ENCODE results near the gene BCL2.

Gene BCL2

DNA sequence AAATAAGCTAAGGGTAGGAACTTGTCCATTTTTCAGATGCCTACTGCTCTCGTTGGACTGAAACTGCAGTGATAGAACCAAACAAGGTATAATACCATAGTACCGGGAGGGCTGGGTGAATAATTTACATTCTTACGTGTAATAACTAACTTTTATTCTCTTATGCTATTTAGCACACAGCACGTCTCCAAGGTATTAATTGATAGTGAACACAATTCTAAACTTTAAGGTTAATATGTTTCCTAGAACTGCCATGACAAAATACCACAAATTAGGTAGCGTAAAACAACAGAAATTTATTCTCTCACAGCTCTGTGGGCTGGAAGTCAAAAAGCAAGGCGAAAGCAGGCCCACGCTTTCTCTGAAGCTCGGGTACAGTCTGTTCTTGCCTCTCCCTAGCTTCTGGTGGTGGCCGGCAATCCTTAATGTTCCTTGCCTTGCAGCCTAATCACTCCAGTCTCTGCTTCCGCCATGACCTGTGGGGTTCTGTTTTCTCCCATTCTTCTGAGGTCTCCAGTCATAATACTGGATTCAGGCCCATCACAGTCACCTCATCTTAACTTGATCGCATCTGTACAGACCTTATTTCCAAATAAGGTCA, 5.6 kb upstream of the BCL2 start:
- no peak for DNase-seq

DNA sequence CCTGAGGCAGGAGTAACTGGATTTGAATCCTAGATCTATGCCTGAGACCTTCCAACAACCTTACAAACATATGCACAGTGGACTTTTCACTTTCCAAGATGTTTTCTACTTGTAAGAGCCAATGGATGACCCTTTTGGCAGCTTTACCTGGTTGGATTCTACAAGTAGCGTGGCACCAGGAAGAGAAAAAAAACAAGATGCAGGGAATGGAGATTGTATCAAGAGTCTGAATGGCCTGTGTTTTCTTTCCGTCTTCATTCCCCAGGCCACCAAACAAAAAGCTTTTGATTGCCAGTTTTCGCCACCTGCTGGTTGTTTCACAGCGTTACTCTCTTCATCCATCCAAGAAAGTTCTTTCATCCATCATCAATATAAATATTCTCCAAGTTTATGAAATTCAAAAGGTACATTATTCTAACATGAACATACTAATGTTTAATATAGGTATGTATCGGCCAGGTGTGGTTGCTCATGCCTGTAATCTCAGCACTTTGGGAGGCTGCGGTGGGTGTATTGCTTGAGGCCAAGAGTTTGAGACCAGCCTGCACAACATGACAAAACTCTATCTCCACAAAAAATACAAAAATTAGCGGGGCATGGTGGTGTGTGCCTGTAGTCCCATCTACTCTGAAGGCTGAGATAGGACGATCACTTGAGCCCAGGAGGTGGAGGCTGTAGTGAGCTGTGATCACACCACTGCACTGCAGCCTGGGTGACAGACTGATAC, 3.5 kb upstream of the BCL2 start:
- peak; percentile 71 for DNase-seq

DNA sequence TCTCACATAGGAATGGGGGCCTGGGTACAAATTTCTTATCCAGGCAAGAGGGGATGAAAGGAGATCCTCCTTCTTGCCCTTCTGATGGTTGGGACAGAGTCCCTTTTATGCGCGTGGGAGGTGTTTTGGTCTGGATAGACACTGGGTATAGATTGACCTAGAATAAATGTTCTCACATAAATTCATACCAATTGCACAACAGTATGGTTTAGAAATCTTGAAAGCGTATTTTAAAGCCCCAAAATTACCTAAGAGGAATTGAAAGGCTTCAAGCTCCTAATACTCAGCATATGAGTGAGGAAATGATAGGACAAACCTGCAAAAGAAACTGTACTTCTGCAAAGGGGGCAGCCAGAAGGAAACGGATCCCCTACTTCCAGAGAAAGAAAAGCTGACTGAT, 2.6 kb upstream of the BCL2 start:
- no peak for DNase-seq

DNA sequence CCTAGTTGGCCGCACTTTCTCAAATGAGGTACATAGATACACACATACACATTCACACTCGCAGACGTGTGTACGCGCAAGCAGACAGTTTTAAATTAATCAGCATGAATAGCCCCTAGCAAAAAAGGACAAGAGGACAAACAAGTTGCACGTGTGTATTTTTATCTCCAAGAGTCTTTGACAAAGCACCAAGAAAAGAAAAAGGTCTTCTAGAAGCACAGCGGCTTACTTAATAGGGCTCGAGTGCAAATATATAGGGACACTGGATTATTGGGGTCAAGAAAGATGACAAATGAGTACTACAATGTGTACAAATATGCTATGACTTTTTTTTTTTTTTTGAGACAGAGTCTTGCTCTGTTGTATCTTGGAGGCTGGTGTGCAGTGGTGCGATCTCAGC, 1.7 kb upstream of the BCL2 start:
- DNase-seq: no peak

DNA sequence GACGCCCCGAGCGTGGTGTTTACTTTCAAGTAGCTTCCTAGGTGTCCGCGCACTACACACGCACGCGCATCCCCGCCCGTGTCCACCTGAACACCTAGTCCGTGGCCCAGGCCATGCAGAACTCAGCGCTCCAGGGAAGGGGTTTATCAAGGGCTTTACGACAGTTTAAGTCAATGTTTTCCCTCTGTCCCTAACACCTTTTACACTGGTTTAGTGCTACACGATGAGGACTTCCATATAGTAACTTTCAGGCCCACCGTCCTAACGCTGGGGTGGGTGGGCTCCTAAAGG, 1.4 kb upstream of the BCL2 start:
- DNase-seq: no peak

DNA sequence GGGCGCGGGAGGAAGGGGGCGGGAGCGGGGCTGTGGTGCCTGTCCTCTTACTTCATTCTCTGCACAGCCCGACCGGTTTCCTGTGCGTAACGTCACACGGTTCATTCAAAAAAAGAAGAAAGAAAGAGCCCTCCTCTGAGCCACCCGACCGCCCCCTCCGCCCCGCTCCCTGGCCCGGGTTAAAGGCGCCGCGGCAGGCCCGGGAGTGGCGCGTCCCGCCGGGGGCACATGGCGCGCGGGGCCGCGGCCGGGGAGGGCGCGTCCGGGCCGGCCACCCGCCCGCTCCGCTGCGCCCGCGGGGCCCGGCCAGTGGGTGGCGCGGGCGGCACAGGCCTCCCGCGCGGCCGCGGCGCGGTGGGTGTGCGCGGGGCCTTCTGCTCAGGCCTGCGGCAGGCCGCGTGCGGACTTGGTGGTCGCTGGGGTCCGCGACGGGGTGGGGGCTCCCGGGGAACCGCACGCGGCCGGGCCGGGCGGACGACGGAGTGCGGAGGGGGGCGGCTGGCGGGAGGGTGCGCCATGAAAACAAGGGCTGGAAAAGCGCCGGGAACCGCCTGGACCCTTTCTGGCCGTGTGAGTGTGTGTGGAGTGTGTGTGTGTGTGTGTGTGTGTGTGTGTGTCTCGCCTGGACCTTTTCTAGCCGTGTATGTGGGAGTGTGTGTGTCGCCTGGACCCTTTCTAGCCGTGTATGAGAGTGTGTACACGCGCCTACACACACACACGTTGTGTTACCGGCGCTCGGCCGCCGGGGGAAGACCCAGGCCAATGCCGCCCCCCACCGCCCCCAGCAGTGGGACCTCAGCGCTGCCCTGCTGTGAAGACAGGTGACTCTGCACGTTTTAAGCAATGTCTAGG, 780 bp upstream of the BCL2 start:
- DNase-seq: peak; percentile 90

DNA sequence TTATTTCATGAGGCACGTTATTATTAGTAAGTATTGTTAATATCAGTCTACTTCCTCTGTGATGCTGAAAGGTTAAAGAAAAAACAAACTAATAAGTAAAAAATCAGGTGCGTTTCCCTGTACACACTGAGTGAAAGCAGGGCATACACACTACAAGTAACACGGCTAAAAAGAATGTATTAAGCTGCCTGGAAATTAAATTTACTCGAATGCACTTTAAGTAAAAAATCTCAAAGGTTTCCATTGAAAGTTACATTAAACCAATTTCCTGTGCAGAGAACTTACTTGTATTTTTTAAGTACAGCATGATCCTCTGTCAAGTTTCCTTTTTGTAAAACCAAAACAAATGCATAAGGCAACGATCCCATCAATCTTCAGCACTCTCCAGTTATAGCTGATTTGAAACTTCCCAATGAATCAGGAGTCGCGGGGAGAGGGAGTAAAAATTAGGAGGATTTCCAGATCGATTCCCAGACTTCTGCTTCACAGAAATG, 633 bp downstream of the BCL2 start:
- no peak for DNase-seq

DNA sequence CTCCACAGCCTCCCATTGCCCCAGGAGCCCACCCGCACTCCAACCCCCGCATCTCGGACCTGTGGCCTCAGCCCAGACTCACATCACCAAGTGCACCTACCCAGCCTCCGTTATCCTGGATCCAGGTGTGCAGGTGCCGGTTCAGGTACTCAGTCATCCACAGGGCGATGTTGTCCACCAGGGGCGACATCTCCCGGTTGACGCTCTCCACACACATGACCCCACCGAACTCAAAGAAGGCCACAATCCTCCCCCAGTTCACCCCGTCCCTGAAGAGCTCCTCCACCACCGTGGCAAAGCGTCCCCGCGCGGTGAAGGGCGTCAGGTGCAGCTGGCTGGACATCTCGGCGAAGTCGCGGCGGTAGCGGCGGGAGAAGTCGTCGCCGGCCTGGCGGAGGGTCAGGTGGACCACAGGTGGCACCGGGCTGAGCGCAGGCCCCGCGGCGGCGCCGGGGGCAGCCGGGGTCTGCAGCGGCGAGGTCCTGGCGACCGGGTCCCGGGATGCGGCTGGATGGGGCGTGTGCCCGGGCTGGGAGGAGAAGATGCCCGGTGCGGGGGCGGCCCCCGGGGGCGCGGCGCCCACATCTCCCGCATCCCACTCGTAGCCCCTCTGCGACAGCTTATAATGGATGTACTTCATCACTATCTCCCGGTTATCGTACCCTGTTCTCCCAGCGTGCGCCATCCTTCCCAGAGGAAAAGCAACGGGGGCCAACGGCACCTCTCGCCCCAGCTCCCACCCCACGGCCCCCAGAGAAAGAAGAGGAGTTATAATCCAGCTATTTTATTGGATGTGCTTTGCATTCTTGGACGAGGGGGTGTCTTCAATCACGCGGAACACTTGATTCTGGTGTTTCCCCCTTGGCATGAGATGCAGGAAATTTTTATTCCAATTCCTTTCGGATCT, 1.3 kb downstream of the BCL2 start:
- peak; percentile 79 for DNase-seq

DNA sequence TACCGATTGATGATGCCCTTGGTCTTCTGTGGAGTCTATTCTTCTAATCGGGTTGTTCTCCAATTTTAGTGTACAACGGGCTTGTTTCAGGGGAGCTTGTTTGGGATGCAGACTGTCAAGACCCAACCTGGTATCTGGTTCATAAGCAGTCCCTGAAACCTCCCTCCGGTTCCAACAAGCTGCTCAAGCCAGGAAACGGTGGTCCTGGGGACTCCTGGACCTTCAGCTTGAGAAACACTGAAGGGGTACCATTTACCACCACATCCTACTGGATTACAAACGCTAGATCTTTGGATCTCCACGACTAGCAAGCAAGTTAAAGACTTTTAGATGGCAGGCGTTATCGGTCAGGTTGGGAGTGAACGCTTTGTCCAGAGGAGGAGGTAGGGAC, 2.0 kb downstream of the BCL2 start:
- no peak for DNase-seq

DNA sequence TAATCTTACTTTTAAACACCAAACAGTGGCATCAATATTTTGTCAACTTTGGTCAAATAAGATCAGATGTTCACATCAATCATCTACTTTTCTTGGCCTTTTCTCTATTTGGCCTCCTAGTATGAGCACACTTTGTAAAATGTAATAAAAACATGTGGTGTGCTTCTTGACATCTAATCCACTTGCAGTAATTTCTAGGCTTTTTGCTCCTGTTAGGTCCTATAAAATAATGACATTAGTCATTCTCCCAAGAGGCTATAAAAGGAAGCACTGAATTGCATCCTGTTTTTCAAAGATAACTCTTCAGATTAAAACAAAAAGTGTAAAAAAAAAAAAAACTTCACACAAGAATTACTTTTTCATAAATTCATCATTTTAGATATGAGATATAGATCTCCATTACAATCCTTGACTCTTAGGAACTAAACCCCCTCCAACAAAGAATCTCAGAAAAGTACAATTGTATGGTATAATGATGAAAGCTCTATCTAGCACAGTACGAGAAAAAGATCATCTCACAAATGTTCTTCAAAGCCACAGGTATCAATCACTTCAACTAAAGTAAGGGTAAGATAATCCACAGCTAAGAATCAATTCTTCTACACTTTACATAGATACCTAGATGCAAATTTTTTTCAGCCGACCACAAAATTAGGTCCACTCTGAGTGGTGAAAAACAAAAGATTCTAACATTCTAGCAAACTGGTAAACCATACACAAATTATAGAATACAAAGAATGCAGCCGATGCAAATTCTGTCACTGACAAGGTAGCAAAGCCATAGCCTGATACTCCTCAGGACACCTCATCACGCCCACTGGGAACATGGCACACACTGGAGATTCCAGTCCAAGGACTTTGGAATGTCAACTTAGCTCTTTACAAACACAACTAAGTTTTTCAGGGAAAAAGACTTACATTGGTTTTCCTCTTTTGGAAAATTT, 2.7 kb downstream of the BCL2 start:
- DNase-seq: no peak

DNA sequence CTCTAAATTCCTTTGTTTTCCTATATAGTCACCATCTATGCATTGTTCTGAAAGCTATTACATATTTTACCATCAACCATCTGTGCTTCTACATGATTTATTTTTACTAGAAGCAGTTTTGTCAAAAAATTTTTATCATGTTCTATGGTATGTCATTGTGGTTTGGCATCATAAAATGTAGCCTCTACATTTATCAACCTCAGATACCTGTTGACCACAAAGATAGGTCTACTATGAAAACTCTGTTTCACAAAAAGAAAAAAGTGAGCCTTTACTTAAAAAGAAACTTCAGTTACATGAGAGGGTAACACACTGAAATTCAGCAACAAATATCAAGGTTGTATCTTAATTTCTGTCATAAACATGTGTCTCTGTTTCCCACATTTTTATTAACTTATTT, 3.7 kb downstream of the BCL2 start:
- DNase-seq: no peak

DNA sequence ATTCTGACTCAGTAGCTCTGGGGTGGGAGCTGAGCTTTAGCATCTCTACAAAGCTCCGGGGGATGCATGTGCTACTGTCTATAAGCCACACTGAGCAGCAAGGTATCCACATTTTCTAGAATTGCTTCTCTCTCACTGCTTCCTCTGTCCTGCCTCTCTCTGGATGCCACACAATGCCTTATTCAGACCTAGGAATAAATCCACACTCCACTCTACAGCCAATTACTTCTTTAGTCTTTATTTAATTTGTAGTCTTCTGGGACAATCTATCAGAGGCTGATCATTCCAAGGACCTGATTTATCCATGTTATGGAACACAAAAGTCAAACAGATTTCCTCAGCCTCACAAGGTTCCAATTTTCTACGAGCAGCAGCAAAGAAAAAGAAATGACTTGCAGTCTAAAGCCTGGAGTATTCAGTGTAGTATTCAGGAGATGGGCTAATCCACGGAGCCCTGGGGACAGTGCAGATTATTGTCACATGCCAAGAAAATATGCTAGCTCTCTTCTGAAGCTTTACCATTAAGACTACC, 4.4 kb downstream of the BCL2 start:
- no peak for DNase-seq

DNA sequence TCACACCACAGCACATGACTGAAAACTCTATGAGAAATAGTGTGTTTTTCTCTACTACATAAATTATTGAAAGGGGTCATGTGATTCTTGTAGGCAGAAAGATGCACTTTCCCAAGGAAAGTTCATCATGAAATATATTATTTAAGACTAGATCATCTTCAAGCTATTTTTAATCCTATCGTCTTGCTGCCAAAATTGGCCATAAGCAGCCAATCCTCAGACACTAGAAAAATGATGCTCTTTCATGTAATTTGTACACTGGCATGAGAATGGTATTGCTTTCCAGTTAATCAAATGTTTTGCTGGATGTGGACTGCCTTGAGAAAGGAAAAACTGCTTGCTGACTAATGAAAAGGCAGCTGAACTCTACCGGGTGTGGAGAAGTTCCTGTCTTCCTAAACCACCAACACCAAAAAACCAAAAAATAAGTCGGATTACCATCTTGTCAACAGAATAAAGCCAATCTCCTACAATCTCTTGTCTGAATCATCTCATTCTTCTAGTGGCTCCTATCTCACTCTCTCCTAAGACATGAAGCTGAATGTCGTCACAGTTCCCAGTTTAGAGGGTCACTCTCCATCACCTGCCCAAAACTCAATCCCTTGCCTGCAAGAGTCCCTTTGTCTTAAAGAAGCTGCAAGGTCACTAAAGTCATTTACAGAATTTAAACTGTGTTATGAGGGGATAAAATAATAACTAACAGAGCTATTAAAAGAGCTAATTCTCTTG, 5.3 kb downstream of the BCL2 start:
- DNase-seq: no peak

DNA sequence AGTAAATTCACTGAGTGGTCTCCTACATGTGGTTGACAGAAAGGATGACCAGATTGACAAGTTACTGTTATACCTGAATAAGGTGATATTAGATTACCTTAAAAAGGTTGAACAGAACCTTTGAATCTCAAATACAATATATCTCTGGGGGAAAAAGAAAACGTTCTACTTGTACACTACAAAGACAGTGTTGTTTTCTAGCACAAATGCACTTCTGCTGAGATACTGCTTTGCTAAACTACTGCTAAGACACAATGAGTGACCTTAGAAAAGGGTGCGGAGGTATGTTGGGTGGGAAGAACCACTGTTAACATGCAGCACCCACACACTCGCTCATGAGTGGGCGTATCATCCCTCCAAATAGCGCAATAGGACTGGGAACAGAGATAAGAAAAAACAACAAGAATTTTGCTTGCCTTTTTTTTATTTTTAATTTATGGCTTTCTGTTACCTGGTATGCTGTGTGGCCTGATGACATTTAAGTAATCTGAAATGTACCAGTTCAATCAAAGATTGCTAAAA, 6.1 kb downstream of the BCL2 start:
- no peak for DNase-seq

DNA sequence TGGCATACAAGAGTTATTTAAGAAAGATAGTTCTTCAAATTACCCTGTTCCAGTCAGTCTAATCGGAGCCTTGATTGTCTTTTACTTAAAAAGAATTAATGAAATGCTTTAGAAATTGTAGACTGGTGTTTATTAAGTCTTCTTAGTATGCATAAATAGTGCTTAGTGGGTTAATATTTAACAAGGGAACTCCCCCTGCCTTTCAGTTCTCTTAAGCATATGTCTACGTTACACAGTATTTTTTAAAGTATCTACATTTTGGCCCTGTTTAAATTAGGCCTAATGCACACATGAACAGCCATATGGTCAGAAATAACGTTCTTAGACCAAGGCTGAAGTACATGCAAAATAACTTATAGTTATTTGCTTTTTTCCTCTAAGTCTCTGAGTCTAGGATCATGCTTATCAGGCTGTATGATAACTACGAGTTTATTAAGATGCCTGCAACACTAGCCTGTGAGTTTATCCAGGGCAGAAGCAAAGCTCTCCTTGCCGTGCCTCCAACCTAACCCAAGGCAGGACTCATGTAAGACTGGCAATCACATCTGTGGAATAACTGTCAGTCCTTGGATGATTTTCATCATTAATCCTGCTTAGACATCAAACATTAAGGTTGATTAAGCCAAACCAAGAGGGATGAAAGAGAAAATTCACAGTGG, 6.7 kb downstream of the BCL2 start:
- no peak for DNase-seq

DNA sequence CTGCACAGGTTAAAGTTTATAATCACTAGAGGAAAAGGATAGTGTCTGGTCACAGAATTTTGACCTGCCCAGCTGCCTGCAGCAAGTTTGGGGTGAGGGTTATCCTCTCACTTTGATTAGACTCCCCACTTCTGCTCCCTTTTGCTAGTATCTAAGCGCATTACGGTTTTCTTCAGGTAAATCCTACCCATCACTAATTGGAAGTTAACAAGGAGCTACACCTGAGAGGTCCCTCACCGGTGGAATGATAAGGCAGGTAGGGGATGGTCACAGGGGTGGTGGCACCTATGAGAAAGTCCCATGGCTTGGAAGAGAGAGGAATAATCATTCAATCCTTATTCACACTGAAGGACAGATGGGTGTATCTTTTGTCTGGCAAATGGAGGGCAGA, 7.6 kb downstream of the BCL2 start:
- DNase-seq: no peak

DNA sequence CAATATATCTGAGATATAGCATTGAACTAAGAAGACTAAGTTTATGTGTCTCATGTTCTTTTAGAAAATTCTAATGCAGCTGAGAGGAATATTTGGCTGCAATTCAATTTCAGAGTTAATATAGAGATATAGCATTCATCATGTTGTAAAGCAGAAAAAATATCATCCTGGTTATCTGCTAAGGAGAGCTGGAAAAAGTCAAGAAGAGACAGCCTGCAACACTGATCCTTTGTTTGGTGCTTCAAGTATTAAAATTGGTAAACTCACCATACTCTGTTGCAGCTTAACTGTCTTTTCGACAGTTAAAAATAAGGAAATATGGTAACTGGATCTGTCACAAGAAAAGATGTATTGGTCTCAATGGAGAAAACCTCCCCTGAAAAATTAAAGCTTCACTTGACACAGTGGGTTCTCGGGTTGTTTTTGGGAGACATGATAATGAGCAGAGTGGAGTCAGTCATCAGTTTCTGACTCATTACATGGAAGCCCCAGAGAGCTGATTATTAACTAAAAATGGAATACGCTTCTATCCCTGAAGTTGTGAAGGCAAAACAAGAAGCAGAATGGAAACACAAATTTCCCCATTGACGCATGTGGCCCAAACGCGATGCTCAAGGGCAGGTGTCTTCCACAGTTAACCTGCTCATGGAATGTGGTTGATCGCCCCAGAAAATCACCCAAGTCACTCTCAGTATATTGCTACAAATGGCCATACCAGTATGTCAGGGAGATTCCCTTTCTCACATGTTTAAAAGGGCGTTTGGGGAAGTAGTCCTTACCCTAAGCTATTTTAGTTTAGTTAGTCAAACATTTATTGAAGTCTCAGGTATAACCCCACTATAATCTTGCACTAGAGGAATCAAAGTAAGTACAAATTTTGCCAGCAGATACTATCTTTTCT, 8.2 kb downstream of the BCL2 start:
- DNase-seq: no peak

DNA sequence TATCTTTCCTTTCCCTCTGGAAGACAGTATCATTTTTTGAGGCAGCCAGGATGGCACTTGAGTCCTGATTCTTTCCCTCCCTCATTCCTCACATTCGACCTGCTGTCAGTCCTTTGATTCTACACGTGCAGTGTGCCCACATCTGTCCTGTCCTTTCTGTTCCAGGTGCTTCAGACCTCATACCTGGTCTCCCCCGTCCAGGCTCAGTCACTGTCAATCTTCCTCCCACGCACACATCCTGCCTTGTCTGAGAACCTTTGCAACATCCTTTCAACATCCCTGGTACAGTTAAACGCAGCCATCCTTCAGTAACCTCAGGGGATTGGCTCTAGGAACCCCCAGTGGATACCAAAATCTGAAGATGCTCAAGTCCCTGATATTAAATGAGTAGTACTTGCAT, 10.1 kb downstream of the BCL2 start:
- peak; percentile 64 for DNase-seq
